ENCODE measurements around the gene COL6A2. TPM values are rescaled to one million over a fixed set of nuclear protein-coding genes. Genes with fewer than 3 reads are reported as not detected.
A peak's percentile ranks its signal among the peaks of the same experiment; 100 is the strongest.

Gene COL6A2
- total RNA-seq, 4 donors from 2014 or later: 321 to 1,200 (median 948) TPM

GRCh38 chr21:46094401-46095082, 3.4 kb upstream of the COL6A2 start:
- intact Hi-C loops (cut with DNase I; ENCODE audit: low total_unique reads): no loop called here
- H3K36me3 ChIP-seq: no peaks in the 10 kb centered on the region
- no peak overlapping the region for H3K4me3 ChIP-seq
- no peaks in the 10 kb centered on the region for H3K27me3 ChIP-seq
- H3K4me1 ChIP-seq: peaks cover 6 to 18% of the 10 kb centered on the region in 2 donors
- H3K27ac ChIP-seq: peak overlapping the region; percentile 99
- no peak for DNase-seq
- no peaks in the 10 kb centered on the region for H3K9me3 ChIP-seq
- no peak for TF ChIP-seq CTCF (IDR thresholded peaks at IDR 0.05)
- TF ChIP-seq POLR2A (IDR thresholded peaks at IDR 0.05): no peak

GRCh38 chr21:46095083-46095719, 2.7 kb upstream of the COL6A2 start:
- H3K4me3 ChIP-seq: no peak overlapping the region
- peak in 1 of 2 donors; percentile 51 for DNase-seq
- H3K4me1 ChIP-seq: peaks cover 6 to 18% of the 10 kb centered on the region in 2 donors
- peak overlapping the region; percentile 50 to 99 for H3K27ac ChIP-seq
- no peaks in the 10 kb centered on the region for H3K9me3 ChIP-seq
- no peaks in the 10 kb centered on the region for H3K36me3 ChIP-seq
- no peaks in the 10 kb centered on the region for H3K27me3 ChIP-seq
- TF ChIP-seq POLR2A (IDR thresholded peaks at IDR 0.05) (no peak), CTCF (IDR thresholded peaks at IDR 0.05) (no peak)
- intact Hi-C loops (cut with DNase I; ENCODE audit: low total_unique reads): no loop called here

GRCh38 chr21:46095814-46096595, 1.9 kb upstream of the COL6A2 start:
- no peaks in the 10 kb centered on the region for H3K36me3 ChIP-seq
- no peaks in the 10 kb centered on the region for H3K9me3 ChIP-seq
- intact Hi-C loops (cut with DNase I; ENCODE audit: low total_unique reads): no loop called here
- TF ChIP-seq POLR2A (IDR thresholded peaks at IDR 0.05) (no peak), CTCF (IDR thresholded peaks at IDR 0.05) (no peak)
- H3K4me3 ChIP-seq: no peak overlapping the region
- H3K4me1 ChIP-seq: peaks cover 6 to 18% of the 10 kb centered on the region in 2 donors
- no peak for DNase-seq
- H3K27ac ChIP-seq: peak overlapping the region; percentile 97 to 99
- H3K27me3 ChIP-seq: no peaks in the 10 kb centered on the region

GRCh38 chr21:46096596-46097335, 1.1 kb upstream of the COL6A2 start:
- TF ChIP-seq POLR2A (IDR thresholded peaks at IDR 0.05) (no peak), CTCF (IDR thresholded peaks at IDR 0.05) (no peak)
- Histone ChIP-seq H3K4me3 (peak overlapping the region; percentile 55 to 97), H3K36me3 (no peaks in the 10 kb centered on the region), H3K27me3 (no peaks in the 10 kb centered on the region), H3K27ac (peak overlapping the region; percentile 97 to 99), H3K9me3 (no peaks in the 10 kb centered on the region), H3K4me1 (peaks cover 6 to 15% of the 10 kb centered on the region in 2 donors)
- intact Hi-C loops (cut with DNase I; ENCODE audit: low total_unique reads): no loop called here
- DNase-seq: peak; percentile 33 to 45

Data from uterus (tissue), 4 donors.